Activated CD8-positive, alpha-beta memory T cell treated with anti-CD3 and anti-CD28 coated beads for 1 hour (primary cell): ENCODE measurements around the gene GRWD1.

ENCODE experiments used
- DNase-seq, 2 donors: peaks; one replicate each; pipeline ENCODE4 v3.0.0-alpha.2; 2020; ENCODE audit warnings: low read depth in 1 of 2; ENCODE audit errors: extremely low read depth in 1 of 2

Gene GRWD1

GRCh38 chr19:48421548-48421947 lies 24.2 kb upstream of the GRWD1 start:
- no peak for DNase-seq

- DNase-seq, result no peak
Measured at GRCh38 chr19:48424694-48425219, 21.0 kb upstream of the GRWD1 start.

GRCh38 chr19:48428670-48429069 lies 17.1 kb upstream of the GRWD1 start:
- DNase-seq, result no peak

GRCh38 chr19:48433337-48433736 lies 12.4 kb upstream of the GRWD1 start:
- no peak for DNase-seq

- DNase-seq, result no peak
Measured at GRCh38 chr19:48436586-48436985, 9.2 kb upstream of the GRWD1 start.

- DNase-seq, result no peak
Measured at GRCh38 chr19:48441360-48442050, 4.3 kb upstream of the GRWD1 start.

- DNase-seq, result no peak
Measured at GRCh38 chr19:48442116-48443035, 3.4 kb upstream of the GRWD1 start.

GRCh38 chr19:48443256-48443655 lies 2.5 kb upstream of the GRWD1 start:
- no peak for DNase-seq

- no peak for DNase-seq
Measured at GRCh38 chr19:48443731-48444128, 2.1 kb upstream of the GRWD1 start.

GRCh38 chr19:48444129-48444935 lies 1.5 kb upstream of the GRWD1 start:
- DNase-seq, result no peak

- DNase-seq, result no peak
Measured at GRCh38 chr19:48444936-48445200, 915 bp upstream of the GRWD1 start.

GRCh38 chr19:48445256-48445605 lies 552 bp upstream of the GRWD1 start:
- DNase-seq, result no peak

GRCh38 chr19:48446579-48446978 lies 796 bp downstream of the GRWD1 start:
- no peak for DNase-seq

- DNase-seq, result no peak
Measured at GRCh38 chr19:48448563-48448962, 2.8 kb downstream of the GRWD1 start.

- no peak for DNase-seq
Measured at GRCh38 chr19:48450441-48450840, 4.7 kb downstream of the GRWD1 start.

GRCh38 chr19:48450863-48451262 lies 5.1 kb downstream of the GRWD1 start:
- no peak for DNase-seq

- no peak for DNase-seq
Measured at GRCh38 chr19:48451624-48452023, 5.8 kb downstream of the GRWD1 start.

- DNase-seq, result no peak
Measured at GRCh38 chr19:48452289-48453190, 6.8 kb downstream of the GRWD1 start.

GRCh38 chr19:48454150-48454730 lies 8.5 kb downstream of the GRWD1 start:
- no peak for DNase-seq
